IMR-90 (cell line): ENCODE measurements around the gene RAB38. TPM values are rescaled to one million over a fixed set of nuclear protein-coding genes. Genes with fewer than 3 reads are reported as not detected.

Experiments used
- ATAC-seq: fragments of 200-7000 bp; cut with Tn5 transposase; 2 replicates; pipeline ENCODE4 v1.9.1; 2020; ENCODE audit warnings: low read depth, mild to moderate bottlenecking, moderate library complexity
- BruUV-seq: library from RNA; stranded (reverse); fragments of 400-500 nt; replicated peaks from 2 replicates; lab custom pipeline; 2021; lab: Mats Ljungman, UMichigan
- CTCF ChIA-PET: fragments of 300-600 bp; formaldehyde crosslinking; extraction: SDS; loops from one replicate; lab custom pipeline; 2021; ENCODE audit warnings: antibody characterized with exemption; lab: Yijun Ruan, JAX
- POLR2A ChIA-PET: fragments of 300-600 bp; sonication (Branson Sonifier 250); formaldehyde crosslinking; loops from one replicate; lab custom pipeline; 2022; ENCODE audit warnings: antibody characterized with exemption; ENCODE audit not compliant: unreplicated experiment; lab: Charles Lee
- DNase-seq: peaks from one replicate; pipeline ENCODE4 v3.0.0; 2013
- H2AFZ ChIP-seq: replicated peaks from 2 replicates; pipeline ENCODE3; 2013; ENCODE audit warnings: low read length, mild to moderate bottlenecking; ENCODE audit not compliant: poor library complexity
- H2AK5ac ChIP-seq: 2 replicates; pipeline ENCODE4 v1.6.1; 2013; ENCODE audit warnings: low read depth, low read length, inconsistent platforms
- H2AK9ac ChIP-seq: replicated peaks from 2 replicates; pipeline ENCODE3; 2013; ENCODE audit warnings: mild to moderate bottlenecking, low read depth, low read length, moderate library complexity; ENCODE audit not compliant: poor library complexity
- H2BK120ac ChIP-seq: 2 replicates; pipeline ENCODE4 v1.6.1; 2013; ENCODE audit warnings: low read depth, low read length, inconsistent platforms
- H2BK15ac ChIP-seq: 3 replicates; pipeline ENCODE4 v1.6.1; 2013; ENCODE audit warnings: low read depth, low read length, inconsistent platforms
- H2BK20ac ChIP-seq: 2 replicates; pipeline ENCODE4 v1.6.1; 2013; ENCODE audit warnings: low read depth, mild to moderate bottlenecking, inconsistent platforms, low read length, moderate library complexity
- H2BK5ac ChIP-seq: 2 replicates; pipeline ENCODE4 v1.6.1; 2013; ENCODE audit warnings: mild to moderate bottlenecking, low read depth, low read length, inconsistent platforms; ENCODE audit not compliant: poor library complexity, severe bottlenecking
- H3K14ac ChIP-seq: replicated peaks from 2 replicates; pipeline ENCODE4 v1.6.1; 2013; ENCODE audit warnings: low read depth, low read length, inconsistent platforms
- H3K18ac ChIP-seq: 2 replicates; pipeline ENCODE4 v1.6.1; 2013; ENCODE audit warnings: low read depth, low read length, control low read depth
- H3K23ac ChIP-seq: 2 replicates; pipeline ENCODE4 v1.6.1; 2013; ENCODE audit warnings: low read depth, low read length, inconsistent platforms
- H3K27ac ChIP-seq: 2 replicates; pipeline ENCODE4 v1.5.1; 2013; ENCODE audit warnings: mild to moderate bottlenecking, control low read depth, low read length; ENCODE audit not compliant: insufficient read depth
- H3K27me3 ChIP-seq: 2 replicates; pipeline ENCODE4 v1.6.1; 2013; ENCODE audit warnings: low read length; ENCODE audit not compliant: control insufficient read depth, insufficient read depth
- H3K36me3 ChIP-seq: 2 replicates; pipeline ENCODE4 v1.6.1; 2013; ENCODE audit warnings: low read length, mixed read lengths; ENCODE audit not compliant: control insufficient read depth, insufficient read depth
- H3K4ac ChIP-seq: 2 replicates; pipeline ENCODE4 v1.6.1; 2013; ENCODE audit warnings: low read depth, low read length, inconsistent platforms
- H3K4me1 ChIP-seq: 2 replicates; pipeline ENCODE4 v1.6.1; 2013; ENCODE audit warnings: low read length, mixed read lengths; ENCODE audit not compliant: control insufficient read depth, insufficient read depth
- H3K4me2 ChIP-seq: 2 replicates; pipeline ENCODE4 v1.6.1; 2013; ENCODE audit warnings: low read depth, mild to moderate bottlenecking, control low read depth, low read length, moderate library complexity
- H3K4me3 ChIP-seq: 2 replicates; pipeline ENCODE4 v1.5.1; 2013; ENCODE audit warnings: low read depth, mild to moderate bottlenecking, control low read depth, low read length, moderate library complexity; ENCODE audit not compliant: insufficient read depth
- H3K56ac ChIP-seq: 2 replicates; pipeline ENCODE4 v1.6.1; 2013; ENCODE audit warnings: low read length, inconsistent platforms; ENCODE audit not compliant: insufficient read depth; ENCODE audit errors: extremely low read depth
- H3K79me1 ChIP-seq, 2 experiments: 2 replicates each; pipeline ENCODE4 v1.6.1; 2013; ENCODE audit warnings: low read length in 2 of 2, inconsistent platforms in 1 of 2, low read depth in 1 of 2
- H3K9ac ChIP-seq: 2 replicates; pipeline ENCODE4 v1.6.1; 2013; ENCODE audit warnings: low read depth, low read length, control low read depth
- H3K9me1 ChIP-seq: 2 replicates; pipeline ENCODE4 v1.6.1; 2013; ENCODE audit warnings: low read length, inconsistent platforms; ENCODE audit not compliant: insufficient read depth
- H3K9me3 ChIP-seq: 2 replicates; pipeline ENCODE4 v1.6.1; 2013; ENCODE audit warnings: low read length; ENCODE audit not compliant: control insufficient read depth, insufficient read depth
- H4K20me1 ChIP-seq: 2 replicates; pipeline ENCODE4 v1.6.1; 2013; ENCODE audit warnings: low read length, inconsistent platforms; ENCODE audit not compliant: insufficient read depth
- H4K5ac ChIP-seq: 2 replicates; pipeline ENCODE4 v1.6.1; 2013; ENCODE audit warnings: mild to moderate bottlenecking, low read depth, low read length, control low read depth
- H4K8ac ChIP-seq, 2 experiments: 2 replicates each; pipeline ENCODE4 v1.6.1; 2013; ENCODE audit warnings: low read depth in 2 of 2, low read length in 2 of 2, control low read depth in 1 of 2, inconsistent platforms in 1 of 2
- H4K91ac ChIP-seq: 2 replicates; pipeline ENCODE4 v1.6.1; 2013; ENCODE audit warnings: low read depth, low read length, inconsistent platforms; ENCODE audit not compliant: insufficient read depth
- BHLHE40 ChIP-seq: fragments of 150-350 bp; IDR thresholded peaks from 2 replicates; pipeline ENCODE4 v1.6.1; 2016; ENCODE audit warnings: mild to moderate bottlenecking, low read depth, low read length
- MAZ ChIP-seq: IDR thresholded peaks from 2 replicates; pipeline ENCODE4 v1.6.1; 2012; ENCODE audit warnings: low read depth, mild to moderate bottlenecking, low read length, improper control_type of control experiment, moderate library complexity, borderline replicate concordance
- POLR2A ChIP-seq: IDR thresholded peaks from 2 replicates; pipeline ENCODE4 v1.6.1; 2012; ENCODE audit warnings: mild to moderate bottlenecking, low read depth, low read length
- WGBS, 2 experiments: methylation state at CpG; one replicate each; pipeline versions ENCODE4 v1.1.5 to v1.1.7; 2013; ENCODE audit warnings: missing lambda C conversion rate in 2 of 2; ENCODE audit not compliant: insufficient read length in 1 of 2; ENCODE audit errors: extremely low coverage in 2 of 2; 5-methylcytosine and 5-hydroxymethylcytosine counted together
- dilution Hi-C: fragments of 300-500 bp; cut with HindIII; formaldehyde crosslinking; loops from one replicate; pipeline ENCODE4 v1.14.3; 2018; ENCODE audit warnings: low sequenced_read_pairs; ENCODE audit not compliant: unreplicated experiment
- in situ Hi-C: fragments of 300-500 bp; cut with MboI; formaldehyde crosslinking; loops from 3 replicates; pipeline ENCODE4 v1.14.3; 2019; ENCODE audit warnings: low sequenced_read_pairs, inconsistent platforms, mixed read lengths
- intact Hi-C: fragments of 100-400 bp; cut with micrococcal nuclease; formaldehyde crosslinking; loops from 2 replicates; pipeline ENCODE4 v1.10.0; 2022
- polyA plus RNA-seq, 3 experiments: library from polyadenylated mRNA; depleted of rRNA; stranded (reverse); fragments of >200 nt; gene quantifications; 2 replicates each; pipeline ENCODE4 v1.2.3, GENCODE V29; 2012; ENCODE audit warnings: low replicate concordance in 1 of 3
- total RNA-seq: library from RNA; depleted of rRNA; stranded (reverse); fragments of >200 nt; gene quantifications from 2 replicates; pipeline ENCODE4 v1.2.3, GENCODE V29; 2012

Gene RAB38
- total and polyA plus RNA-seq, 2 of the 4 experiments (the other 2 are of a cell fraction), result 5.0 to 6.5 TPM

- Histone ChIP-seq H4K91ac (no peak overlapping the region), H3K9me1 (no peaks in the 10 kb centered on the region), H2BK15ac (no peak overlapping the region), H2BK20ac (no peak overlapping the region), H3K4me1 (no peaks in the 10 kb centered on the region), H3K56ac (no peak overlapping the region), H2BK5ac (no peak overlapping the region), H3K9me3 (no peaks in the 10 kb centered on the region), H3K4me3 (no peak overlapping the region), H3K36me3 (no peaks in the 10 kb centered on the region), H3K4ac (no peak overlapping the region), H3K27me3 (no peaks in the 10 kb centered on the region), H2AK5ac (no peak overlapping the region), H3K79me1 (no peaks in the 10 kb centered on the region), H2BK120ac (no peak overlapping the region), H3K23ac (no peak overlapping the region), H3K18ac (no peak overlapping the region), H4K20me1 (no peaks in the 10 kb centered on the region), H3K4me2 (no peak overlapping the region), H2AK9ac (no peak overlapping the region), H4K5ac (no peak overlapping the region), H3K9ac (no peak overlapping the region), H4K8ac (no peak overlapping the region), H2AFZ (no peak overlapping the region), H3K27ac (no peak overlapping the region), H3K14ac (no peak overlapping the region)
- dilution Hi-C loops (no loop called here), in situ Hi-C loops (no loop called here), intact Hi-C loops (no loop called here)
- no TSS peak for BruUV-seq
- POLR2A ChIA-PET, result no interaction called here
- TF ChIP-seq POLR2A, result no peak
- no peak for TF ChIP-seq BHLHE40
- TF ChIP-seq MAZ, result no peak
- no CpG with 5 or more reads among the region's 1 CpG for WGBS, 2 experiments
- DNase-seq (no peak), ATAC-seq (no peak)
- CTCF ChIA-PET, result no interaction called here
Observed at GRCh38 chr11:88070437-88070836, 104.8 kb downstream of the RAB38 start.
